HG03175 (cell line): ENCODE results near the gene SPTBN5.

Source experiments
- ATAC-seq: cut with Tn5 transposase; IDR thresholded peaks from one replicate; pipeline ENCODE4 v1.9.1; 2021; ENCODE audit warnings: mild to moderate bottlenecking, moderate library complexity; ENCODE audit not compliant: unreplicated experiment

SPTBN5 gene

GRCh38 chr15:41809526-41810220 lies 84.2 kb downstream of the SPTBN5 start:
- ATAC-seq = no peak

GRCh38 chr15:41809121-41809520 lies 84.7 kb downstream of the SPTBN5 start:
- ATAC-seq = no peak

GRCh38 chr15:41806291-41807181 lies 87.3 kb downstream of the SPTBN5 start:
- ATAC-seq = no peak

GRCh38 chr15:41805711-41806110 lies 88.1 kb downstream of the SPTBN5 start:
- no peak for ATAC-seq

GRCh38 chr15:41804916-41805666 lies 88.8 kb downstream of the SPTBN5 start:
- ATAC-seq = no peak

- no peak for ATAC-seq
These were observed 89.5 kb downstream of the SPTBN5 start for GRCh38 chr15:41804361-41804760.

GRCh38 chr15:41801850-41802455 lies 91.9 kb downstream of the SPTBN5 start:
- no peak for ATAC-seq

- no peak for ATAC-seq
These were observed 92.7 kb downstream of the SPTBN5 start for GRCh38 chr15:41801185-41801584.

GRCh38 chr15:41799488-41799805 lies 94.4 kb downstream of the SPTBN5 start:
- no peak for ATAC-seq

- ATAC-seq = no peak
These were observed 95.0 kb downstream of the SPTBN5 start for GRCh38 chr15:41798607-41799487.
